D721Med (cell line): ENCODE data around the gene CCNY.
"Not testable (repeated sequence)": the region's sequence is repeated elsewhere in the genome, so short reads cannot be mapped to it uniquely, and the experiment has no call there.

Experiments
- DNase-seq: peaks from one replicate; pipeline ENCODE4 v3.0.0; 2011; ENCODE audit warnings: low spot score; ENCODE audit not compliant: insufficient read length
- FAIRE-seq: peaks from 2 replicates; lab custom pipeline; 2011; peaks lifted over from hg19 to GRCh38; lab: Jason Lieb, UNC
- CTCF ChIP-seq: IDR thresholded peaks from 2 replicates; pipeline ENCODE4 v1.5.1; 2012; ENCODE audit warnings: mild to moderate bottlenecking, control low read depth; ENCODE audit not compliant: insufficient read depth; ENCODE audit errors: missing control alignments

The CCNY gene

GRCh38 chr10:35397953-35398352 is 61.6 kb downstream of the CCNY start:
- no peak for TF ChIP-seq CTCF
- FAIRE-seq (no peak), DNase-seq (no peak)

- DNase-seq (no peak), FAIRE-seq (no peak)
- no peak for TF ChIP-seq CTCF
Measured at GRCh38 chr10:35398355-35398754, 62.0 kb downstream of the CCNY start.

- no peak for DNase-seq
- FAIRE-seq: no peak
- no peak for TF ChIP-seq CTCF
Measured at GRCh38 chr10:35398908-35399307, 62.6 kb downstream of the CCNY start.

GRCh38 chr10:35399414-35400009 is 63.2 kb downstream of the CCNY start:
- DNase-seq (no peak), FAIRE-seq (no peak)
- no peak for TF ChIP-seq CTCF

GRCh38 chr10:35400595-35401268 is 64.4 kb downstream of the CCNY start:
- DNase-seq (no peak), FAIRE-seq (no peak)
- no peak for TF ChIP-seq CTCF

GRCh38 chr10:35403491-35403890 is 67.2 kb downstream of the CCNY start:
- FAIRE-seq, DNase-seq: not testable (repeated sequence)

GRCh38 chr10:35404077-35404476 is 67.8 kb downstream of the CCNY start:
- FAIRE-seq, DNase-seq: not testable (repeated sequence)

GRCh38 chr10:35406003-35406630 is 69.8 kb downstream of the CCNY start:
- DNase-seq, FAIRE-seq: not testable (repeated sequence)

- DNase-seq, FAIRE-seq: not testable (repeated sequence)
Measured at GRCh38 chr10:35407696-35408095, 71.4 kb downstream of the CCNY start.
